Measurements from ENCODE around the gene SRGN.

Gene SRGN

DNA sequence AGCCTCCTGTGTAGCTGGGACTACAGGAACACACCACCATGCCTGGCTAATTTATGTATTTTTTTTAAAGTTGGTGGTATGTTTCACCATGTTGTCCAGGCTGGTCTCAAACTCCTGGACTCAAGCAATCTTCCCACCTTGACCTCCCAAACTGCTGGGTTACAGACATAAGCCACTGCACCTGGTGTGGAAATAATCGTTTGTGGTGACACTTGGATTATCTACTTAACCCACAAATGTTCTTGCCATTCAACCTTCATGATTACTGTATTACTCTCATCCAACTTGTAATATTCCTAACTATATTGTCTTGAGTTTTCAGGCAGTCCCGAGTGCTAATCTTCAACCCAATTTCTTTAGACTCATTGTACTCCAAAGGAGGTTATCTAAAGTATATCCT lies 9.6 kb upstream of the SRGN start:
- H3K27ac ChIP-seq (ENCODE audit: low read depth, low read length) = no peak overlapping the region
- no peak overlapping the region for H2BK5ac ChIP-seq (ENCODE audit: low read depth, low read length, poor library complexity)
- no peaks in the 10 kb centered on the region for H3K27me3 ChIP-seq (ENCODE audit: insufficient read depth, low read length)
- H2AFZ ChIP-seq (ENCODE audit: insufficient read depth, low read length, poor library complexity) = no peak overlapping the region
- no peaks in the 10 kb centered on the region for H3K9me3 ChIP-seq (ENCODE audit: insufficient read depth, low read depth, low read length)
- no peak overlapping the region for H2AK5ac ChIP-seq (ENCODE audit: low read length)
- no peak overlapping the region for H3K4me3 ChIP-seq (ENCODE audit: low read depth, low read length)
- H2BK12ac ChIP-seq (ENCODE audit: low read length) = no peak overlapping the region
- WGBS (ENCODE audit: extremely low coverage, insufficient coverage, insufficient read length) = no CpG with 5 or more reads among the region's 2 CpGs
- no peaks in the 10 kb centered on the region for H3K79me2 ChIP-seq (ENCODE audit: control insufficient read depth, insufficient read depth, low read length, poor library complexity)
- no peak overlapping the region for H3K18ac ChIP-seq (ENCODE audit: low read length)
- H3K4me1 ChIP-seq (ENCODE audit: control insufficient read depth in 1 of 2, insufficient read depth in 2 of 2, low read length in 2 of 2) = no peaks in the 10 kb centered on the region
- no peak overlapping the region for H3K4me2 ChIP-seq (ENCODE audit: low read length)
- no peak overlapping the region for H4K12ac ChIP-seq (ENCODE audit: low read depth, low read length)
- H3K9ac ChIP-seq (ENCODE audit: low read length) = no peak overlapping the region
- no peaks in the 10 kb centered on the region for H3K79me1 ChIP-seq (ENCODE audit: low read length)
- no peak overlapping the region for H4K91ac ChIP-seq (ENCODE audit: low read depth, low read length)
- no peak overlapping the region for H4K8ac ChIP-seq (ENCODE audit: low read depth, low read length)
- DNase-seq = no peak
- no peak overlapping the region for H3K4ac ChIP-seq (ENCODE audit: low read depth, low read length)
- H2BK120ac ChIP-seq (ENCODE audit: insufficient read depth, low read length, poor library complexity) = no peak overlapping the region
- H3K36me3 ChIP-seq (ENCODE audit: control insufficient read depth in 1 of 2, insufficient read depth in 2 of 2, low read length in 2 of 2) = no peaks in the 10 kb centered on the region
- no peak overlapping the region for H3K23ac ChIP-seq (ENCODE audit: low read length)
- H3K14ac ChIP-seq (ENCODE audit: low read length) = no peak overlapping the region

- H4K8ac ChIP-seq (ENCODE audit: low read depth, low read length) = no peak overlapping the region
- H2AK5ac ChIP-seq (ENCODE audit: low read length) = no peak overlapping the region
- H3K27ac ChIP-seq (ENCODE audit: low read depth, low read length) = no peak overlapping the region
- H2BK5ac ChIP-seq (ENCODE audit: low read depth, low read length, poor library complexity) = no peak overlapping the region
- no peaks in the 10 kb centered on the region for H3K4me1 ChIP-seq (ENCODE audit: control insufficient read depth in 1 of 2, insufficient read depth in 2 of 2, low read length in 2 of 2)
- no peak overlapping the region for H2AFZ ChIP-seq (ENCODE audit: insufficient read depth, low read length, poor library complexity)
- H3K27me3 ChIP-seq (ENCODE audit: insufficient read depth, low read length) = no peaks in the 10 kb centered on the region
- H3K79me2 ChIP-seq (ENCODE audit: control insufficient read depth, insufficient read depth, low read length, poor library complexity) = no peaks in the 10 kb centered on the region
- no peak overlapping the region for H3K4ac ChIP-seq (ENCODE audit: low read depth, low read length)
- no peak overlapping the region for H3K14ac ChIP-seq (ENCODE audit: low read length)
- no peak overlapping the region for H4K12ac ChIP-seq (ENCODE audit: low read depth, low read length)
- no peak overlapping the region for H2BK120ac ChIP-seq (ENCODE audit: insufficient read depth, low read length, poor library complexity)
- no peak overlapping the region for H3K9ac ChIP-seq (ENCODE audit: low read length)
- DNase-seq = no peak
- no peaks in the 10 kb centered on the region for H3K9me3 ChIP-seq (ENCODE audit: insufficient read depth, low read depth, low read length)
- no peak overlapping the region for H3K18ac ChIP-seq (ENCODE audit: low read length)
- H3K23ac ChIP-seq (ENCODE audit: low read length) = no peak overlapping the region
- no peak overlapping the region for H2BK12ac ChIP-seq (ENCODE audit: low read length)
- no CpG with 5 or more reads among the region's 4 CpGs for WGBS (ENCODE audit: extremely low coverage, insufficient coverage, insufficient read length)
- no peak overlapping the region for H3K4me3 ChIP-seq (ENCODE audit: low read depth, low read length)
- no peaks in the 10 kb centered on the region for H3K36me3 ChIP-seq (ENCODE audit: control insufficient read depth in 1 of 2, insufficient read depth in 2 of 2, low read length in 2 of 2)
- H4K91ac ChIP-seq (ENCODE audit: low read depth, low read length) = no peak overlapping the region
- H3K79me1 ChIP-seq (ENCODE audit: low read length) = no peaks in the 10 kb centered on the region
- H3K4me2 ChIP-seq (ENCODE audit: low read length) = no peak overlapping the region
Observed at GRCh38 chr10:69080226-69080625, 7.7 kb upstream of the SRGN start.

GRCh38 chr10:69086001-69086509 lies 1.8 kb upstream of the SRGN start:
- Histone ChIP-seq H3K14ac (ENCODE audit: low read length) (no peak overlapping the region), H3K23ac (ENCODE audit: low read length) (no peak overlapping the region), H3K36me3 (ENCODE audit: control insufficient read depth in 1 of 2, insufficient read depth in 2 of 2, low read length in 2 of 2) (no peaks in the 10 kb centered on the region), H2AK5ac (ENCODE audit: low read length) (no peak overlapping the region), H3K18ac (ENCODE audit: low read length) (no peak overlapping the region), H3K79me1 (ENCODE audit: low read length) (no peaks in the 10 kb centered on the region), H3K9me3 (ENCODE audit: insufficient read depth, low read depth, low read length) (no peaks in the 10 kb centered on the region), H3K27ac (ENCODE audit: low read depth, low read length) (no peak overlapping the region), H4K8ac (ENCODE audit: low read depth, low read length) (no peak overlapping the region), H2BK5ac (ENCODE audit: low read depth, low read length, poor library complexity) (no peak overlapping the region), H2BK12ac (ENCODE audit: low read length) (no peak overlapping the region), H4K12ac (ENCODE audit: low read depth, low read length) (no peak overlapping the region), H4K91ac (ENCODE audit: low read depth, low read length) (no peak overlapping the region), H2BK120ac (ENCODE audit: insufficient read depth, low read length, poor library complexity) (no peak overlapping the region), H3K4me3 (ENCODE audit: low read depth, low read length) (no peak overlapping the region), H3K4me2 (ENCODE audit: low read length) (no peak overlapping the region), H3K4ac (ENCODE audit: low read depth, low read length) (no peak overlapping the region), H3K27me3 (ENCODE audit: insufficient read depth, low read length) (no peaks in the 10 kb centered on the region), H3K79me2 (ENCODE audit: control insufficient read depth, insufficient read depth, low read length, poor library complexity) (no peaks in the 10 kb centered on the region), H2AFZ (ENCODE audit: insufficient read depth, low read length, poor library complexity) (no peak overlapping the region), H3K4me1 (ENCODE audit: control insufficient read depth in 1 of 2, insufficient read depth in 2 of 2, low read length in 2 of 2) (no peaks in the 10 kb centered on the region), H3K9ac (ENCODE audit: low read length) (no peak overlapping the region)
- no CpG with 5 or more reads among the region's 9 CpGs for WGBS (ENCODE audit: extremely low coverage, insufficient coverage, insufficient read length)
- DNase-seq = no peak

GRCh38 chr10:69088471-69088769 lies 517 bp downstream of the SRGN start:
- Histone ChIP-seq H3K23ac (ENCODE audit: low read length) (no peak overlapping the region), H3K27me3 (ENCODE audit: insufficient read depth, low read length) (no peaks in the 10 kb centered on the region)

More at GRCh38 chr10:69088471-69088769, 517 bp downstream of the SRGN start:
- Histone ChIP-seq H3K14ac (ENCODE audit: low read length) (no peak overlapping the region), H2AK5ac (ENCODE audit: low read length) (no peak overlapping the region), H2AFZ (ENCODE audit: insufficient read depth, low read length, poor library complexity) (no peak overlapping the region), H2BK12ac (ENCODE audit: low read length) (no peak overlapping the region), H3K36me3 (ENCODE audit: control insufficient read depth in 1 of 2, insufficient read depth in 2 of 2, low read length in 2 of 2) (no peaks in the 10 kb centered on the region), H3K27ac (ENCODE audit: low read depth, low read length) (no peak overlapping the region), H2BK5ac (ENCODE audit: low read depth, low read length, poor library complexity) (no peak overlapping the region), H3K4ac (ENCODE audit: low read depth, low read length) (no peak overlapping the region), H3K9ac (ENCODE audit: low read length) (no peak overlapping the region), H3K4me1 (ENCODE audit: control insufficient read depth in 1 of 2, insufficient read depth in 2 of 2, low read length in 2 of 2) (no peaks in the 10 kb centered on the region), H3K4me2 (ENCODE audit: low read length) (no peak overlapping the region), H3K79me1 (ENCODE audit: low read length) (no peaks in the 10 kb centered on the region), H3K79me2 (ENCODE audit: control insufficient read depth, insufficient read depth, low read length, poor library complexity) (no peaks in the 10 kb centered on the region), H3K9me3 (ENCODE audit: insufficient read depth, low read depth, low read length) (no peaks in the 10 kb centered on the region), H2BK120ac (ENCODE audit: insufficient read depth, low read length, poor library complexity) (no peak overlapping the region), H4K8ac (ENCODE audit: low read depth, low read length) (no peak overlapping the region), H3K4me3 (ENCODE audit: low read depth, low read length) (no peak overlapping the region), H3K18ac (ENCODE audit: low read length) (no peak overlapping the region), H4K91ac (ENCODE audit: low read depth, low read length) (no peak overlapping the region), H4K12ac (ENCODE audit: low read depth, low read length) (no peak overlapping the region)
- no CpG with 5 or more reads among the region's 3 CpGs for WGBS (ENCODE audit: extremely low coverage, insufficient coverage, insufficient read length)
- DNase-seq = no peak
